HEK293 (cell line): ENCODE results near the gene SPON2.

ENCODE experiments used
- CTCF ChIA-PET: fragments of 350-600 bp; formaldehyde crosslinking; extraction: SDS; loops from one replicate; lab custom pipeline; 2021; ENCODE audit warnings: antibody characterized with exemption; lab: Yijun Ruan, JAX
- POLR2A ChIA-PET: fragments of 300-600 bp; formaldehyde crosslinking; extraction: SDS; loops from one replicate; lab custom pipeline; 2020; ENCODE audit warnings: antibody characterized with exemption, inconsistent platforms; lab: Yijun Ruan, JAX
- H3K27ac ChIP-seq: fragments of 200-500 bp; sonication (Bioruptor generic); 2 replicates; pipeline ENCODE4 v1.5.1; 2014; ENCODE audit warnings: low read depth, low read length, control low read depth, inconsistent platforms; ENCODE audit errors: extremely low read depth
- H3K36me3 ChIP-seq, 2 experiments: fragments of 200-500 bp in 1 of 2; sonication (Bioruptor generic) in 1 of 2; 1 replicate in 1 of 2; 2 replicates in 1 of 2; pipeline ENCODE4 v1.5.1; 2014 to 2017; ENCODE audit warnings: inconsistent platforms in 2 of 2, low read length in 2 of 2; ENCODE audit not compliant: control insufficient read depth in 2 of 2, insufficient read depth in 1 of 2
- H3K4me1 ChIP-seq: fragments of 200-500 bp; sonication (Bioruptor generic); 2 replicates; pipeline ENCODE4 v1.5.1; 2014; ENCODE audit warnings: mild to moderate bottlenecking, low read length, inconsistent platforms; ENCODE audit not compliant: control insufficient read depth, insufficient read depth
- H3K4me3 ChIP-seq: 2 replicates; pipeline ENCODE4 v1.5.1; 2011; ENCODE audit warnings: low read depth, mild to moderate bottlenecking, control low read depth, low read length, moderate library complexity
- H3K9me3 ChIP-seq: fragments of 200-500 bp; sonication (Bioruptor generic); 2 replicates; pipeline ENCODE4 v1.5.1; 2014; ENCODE audit warnings: low read depth, low read length, inconsistent platforms; ENCODE audit not compliant: control insufficient read depth, insufficient read depth
- HOXD13 ChIP-seq: sonication (generic); formaldehyde crosslinking; IDR thresholded peaks from 2 replicates; pipeline ENCODE4 v1.8.0; 2022; ENCODE audit warnings: missing genetic modification reagents, borderline replicate concordance
- KLF1 ChIP-seq: fragments of 450-650 bp; formaldehyde crosslinking; IDR thresholded peaks from 2 replicates; pipeline ENCODE4 v1.5.1; 2016; ENCODE audit warnings: missing biosample characterization, missing genetic modification characterization
- MEIS1 ChIP-seq: sonication (generic); formaldehyde crosslinking; IDR thresholded peaks from 2 replicates; pipeline ENCODE4 v1.8.1; 2022; ENCODE audit warnings: missing genetic modification reagents, mild to moderate bottlenecking, borderline replicate concordance
- PRDM2 ChIP-seq: fragments of 450-650 bp; formaldehyde crosslinking; IDR thresholded peaks from 2 replicates; pipeline ENCODE4 v1.5.1; 2016; ENCODE audit warnings: missing biosample characterization, missing genetic modification characterization, borderline replicate concordance
- TCF7L2 ChIP-seq: IDR thresholded peaks from 2 replicates; pipeline ENCODE4 v1.6.1; 2011; ENCODE audit warnings: low read depth, mild to moderate bottlenecking, inconsistent platforms, low read length, moderate library complexity, borderline replicate concordance
- ZEB2 ChIP-seq: fragments of 450-650 bp; formaldehyde crosslinking; IDR thresholded peaks from 2 replicates; pipeline ENCODE4 v1.5.1; 2016; ENCODE audit warnings: missing biosample characterization, missing genetic modification characterization
- ZNF114 ChIP-seq: fragments of 450-650 bp; formaldehyde crosslinking; IDR thresholded peaks from 2 replicates; pipeline ENCODE4 v1.5.0; 2017; ENCODE audit warnings: missing biosample characterization, missing genetic modification characterization
- ZNF132 ChIP-seq: fragments of 450-650 bp; formaldehyde crosslinking; IDR thresholded peaks from 2 replicates; pipeline ENCODE4 v1.5.1; 2017; ENCODE audit warnings: missing biosample characterization, missing genetic modification characterization, borderline replicate concordance
- ZNF133 ChIP-seq: fragments of 450-650 bp; formaldehyde crosslinking; IDR thresholded peaks from 2 replicates; pipeline ENCODE4 v1.5.1; 2016; ENCODE audit warnings: missing biosample characterization, missing genetic modification characterization
- ZNF175 ChIP-seq: fragments of 450-650 bp; formaldehyde crosslinking; IDR thresholded peaks from 2 replicates; pipeline ENCODE4 v1.5.1; 2016; ENCODE audit warnings: missing biosample characterization, missing genetic modification characterization
- ZNF19 ChIP-seq: fragments of 450-650 bp; formaldehyde crosslinking; IDR thresholded peaks from 2 replicates; pipeline ENCODE4; 2016; ENCODE audit warnings: missing biosample characterization, missing genetic modification characterization, low read depth
- ZNF292 ChIP-seq: fragments of 450-650 bp; formaldehyde crosslinking; IDR thresholded peaks from 2 replicates; pipeline ENCODE4 v1.5.1; 2016; ENCODE audit warnings: low read depth, missing biosample characterization, missing genetic modification characterization, borderline replicate concordance
- ZNF311 ChIP-seq: fragments of 450-650 bp; formaldehyde crosslinking; IDR thresholded peaks from 2 replicates; pipeline ENCODE4 v1.5.1; 2017; ENCODE audit warnings: missing biosample characterization, missing genetic modification characterization, borderline replicate concordance
- ZNF350 ChIP-seq: fragments of 450-650 bp; formaldehyde crosslinking; IDR thresholded peaks from 2 replicates; pipeline ENCODE4 v1.5.0; 2017; ENCODE audit warnings: missing biosample characterization, mild to moderate bottlenecking, missing genetic modification characterization
- ZNF391 ChIP-seq: fragments of 450-650 bp; formaldehyde crosslinking; IDR thresholded peaks from 2 replicates; pipeline ENCODE4 v1.5.1; 2016; ENCODE audit warnings: low read depth, missing biosample characterization, missing genetic modification characterization, borderline replicate concordance
- ZNF404 ChIP-seq: fragments of 450-650 bp; formaldehyde crosslinking; IDR thresholded peaks from 2 replicates; pipeline ENCODE4 v1.5.1; 2017; ENCODE audit warnings: missing biosample characterization, missing genetic modification characterization
- ZNF521 ChIP-seq: fragments of 450-650 bp; formaldehyde crosslinking; IDR thresholded peaks from 2 replicates; pipeline ENCODE4 v1.5.1; 2017; ENCODE audit warnings: missing biosample characterization, mild to moderate bottlenecking, missing genetic modification characterization
- ZNF530 ChIP-seq: fragments of 450-650 bp; formaldehyde crosslinking; IDR thresholded peaks from 2 replicates; pipeline ENCODE4 v1.5.1; 2016; ENCODE audit warnings: low read depth, missing biosample characterization, missing genetic modification characterization
- ZNF544 ChIP-seq: fragments of 450-650 bp; formaldehyde crosslinking; IDR thresholded peaks from 2 replicates; pipeline ENCODE4 v1.5.0; 2017; ENCODE audit warnings: missing biosample characterization, missing genetic modification characterization
- ZNF548 ChIP-seq: fragments of 450-650 bp; formaldehyde crosslinking; IDR thresholded peaks from 2 replicates; pipeline ENCODE4 v1.5.1; 2016; ENCODE audit warnings: missing biosample characterization, missing genetic modification characterization
- ZNF670 ChIP-seq: fragments of 450-650 bp; formaldehyde crosslinking; IDR thresholded peaks from 2 replicates; pipeline ENCODE4 v1.5.1; 2016; ENCODE audit warnings: missing biosample characterization, missing genetic modification characterization, low read depth
- ZNF785 ChIP-seq: fragments of 450-650 bp; formaldehyde crosslinking; IDR thresholded peaks from 2 replicates; pipeline ENCODE4 v1.5.1; 2016; ENCODE audit warnings: missing biosample characterization, missing genetic modification characterization
- ZNF791 ChIP-seq: fragments of 450-650 bp; formaldehyde crosslinking; IDR thresholded peaks from 2 replicates; pipeline ENCODE4 v1.5.1; 2016; ENCODE audit warnings: missing biosample characterization, missing genetic modification characterization
- TF ChIP-seq, protein P1 (sequence below): fragments of 450-650 bp; formaldehyde crosslinking; IDR thresholded peaks from 2 replicates; pipeline ENCODE4 v1.5.1; 2016; ENCODE audit warnings: missing biosample characterization, missing genetic modification characterization, borderline replicate concordance
- TF ChIP-seq, protein P2 (sequence below): fragments of 450-650 bp; formaldehyde crosslinking; IDR thresholded peaks from 2 replicates; pipeline ENCODE4 v1.5.1; 2016; ENCODE audit warnings: missing biosample characterization, missing genetic modification characterization

The SPON2 gene

GRCh38 chr4:1137850-1138249 is 34.5 kb downstream of the SPON2 start:
- TF ChIP-seq ZNF521 (tag by site-specific recombination) (no peak), TCF7L2 (no peak), ZNF114 (no peak), ZNF292 (no peak), ZNF670 (tag by site-specific recombination) (no peak), ZNF19 (tag by site-specific recombination) (no peak), ZNF311 (tag by site-specific recombination) (no peak), ZNF785 (no peak), ZNF391 (tag by site-specific recombination) (no peak), ZNF175 (no peak), ZNF404 (no peak), HOXD13 (CRISPR knock-in tag) (no peak), ZNF350 (tag by site-specific recombination) (no peak), ZNF132 (tag by site-specific recombination) (no peak), ZNF133 (tag by site-specific recombination) (no peak), PRDM2 (tag by site-specific recombination) (no peak)
- TF ChIP-seq, protein P1, sequence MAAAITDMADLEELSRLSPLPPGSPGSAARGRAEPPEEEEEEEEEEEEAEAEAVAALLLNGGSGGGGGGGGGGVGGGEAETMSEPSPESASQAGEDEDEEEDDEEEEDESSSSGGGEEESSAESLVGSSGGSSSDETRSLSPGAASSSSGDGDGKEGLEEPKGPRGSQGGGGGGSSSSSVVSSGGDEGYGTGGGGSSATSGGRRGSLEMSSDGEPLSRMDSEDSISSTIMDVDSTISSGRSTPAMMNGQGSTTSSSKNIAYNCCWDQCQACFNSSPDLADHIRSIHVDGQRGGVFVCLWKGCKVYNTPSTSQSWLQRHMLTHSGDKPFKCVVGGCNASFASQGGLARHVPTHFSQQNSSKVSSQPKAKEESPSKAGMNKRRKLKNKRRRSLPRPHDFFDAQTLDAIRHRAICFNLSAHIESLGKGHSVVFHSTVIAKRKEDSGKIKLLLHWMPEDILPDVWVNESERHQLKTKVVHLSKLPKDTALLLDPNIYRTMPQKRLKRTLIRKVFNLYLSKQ (tag by site-specific recombination) = no peak
- Histone ChIP-seq H3K9me3 (no peaks in the 10 kb centered on the region), H3K36me3 (no peaks in the 10 kb centered on the region), H3K4me1 (no peaks in the 10 kb centered on the region), H3K4me3 (no peak overlapping the region), H3K27ac (no peak overlapping the region)
- ChIA-PET CTCF (interaction anchor here (1.1 kb wide), 1 partner anchor 130 kb away, joined by 8 read pairs; no protein-coding TSS in a partner anchor), POLR2A (no interaction called here)

- Histone ChIP-seq H3K36me3 (no peaks in the 10 kb centered on the region), H3K4me1 (no peaks in the 10 kb centered on the region), H3K9me3 (no peaks in the 10 kb centered on the region), H3K27ac (no peak overlapping the region), H3K4me3 (no peak overlapping the region)
- CTCF ChIA-PET = interaction anchor here (0.7 to 1.3 kb wide), 3 partner anchors 31 to 345 kb away, joined by 3 to 8 read pairs (median 4); no protein-coding TSS in a partner anchor
- POLR2A ChIA-PET = no interaction called here
- TF ChIP-seq ZNF791 (tag by site-specific recombination) (no peak), KLF1 (tag by site-specific recombination) (no peak), ZNF530 (tag by site-specific recombination) (no peak), ZNF548 (tag by site-specific recombination) (no peak), ZNF521 (tag by site-specific recombination) (no peak), ZEB2 (tag by site-specific recombination) (no peak), ZNF544 (tag by site-specific recombination) (no peak), MEIS1 (no peak), ZNF311 (tag by site-specific recombination) (no peak)
- TF ChIP-seq, protein P2, sequence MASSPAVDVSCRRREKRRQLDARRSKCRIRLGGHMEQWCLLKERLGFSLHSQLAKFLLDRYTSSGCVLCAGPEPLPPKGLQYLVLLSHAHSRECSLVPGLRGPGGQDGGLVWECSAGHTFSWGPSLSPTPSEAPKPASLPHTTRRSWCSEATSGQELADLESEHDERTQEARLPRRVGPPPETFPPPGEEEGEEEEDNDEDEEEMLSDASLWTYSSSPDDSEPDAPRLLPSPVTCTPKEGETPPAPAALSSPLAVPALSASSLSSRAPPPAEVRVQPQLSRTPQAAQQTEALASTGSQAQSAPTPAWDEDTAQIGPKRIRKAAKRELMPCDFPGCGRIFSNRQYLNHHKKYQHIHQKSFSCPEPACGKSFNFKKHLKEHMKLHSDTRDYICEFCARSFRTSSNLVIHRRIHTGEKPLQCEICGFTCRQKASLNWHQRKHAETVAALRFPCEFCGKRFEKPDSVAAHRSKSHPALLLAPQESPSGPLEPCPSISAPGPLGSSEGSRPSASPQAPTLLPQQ (tag by site-specific recombination) = no peak
Measured at GRCh38 chr4:1137063-1137776, 35.2 kb downstream of the SPON2 start.
